OCI-LY1 (cell line): ENCODE data around the gene MKNK1.

Experiments used
- EZH2 ChIP-seq: fragments of 200-600 bp; sonication (generic), shearing (Covaris generic); IDR thresholded peaks from 2 replicates; pipeline ENCODE4 v1.8.0; 2017; ENCODE audit warnings: borderline replicate concordance, mixed run types, mild to moderate bottlenecking, antibody characterized with exemption, low read length, moderate library complexity, mixed read lengths
- TF ChIP-seq, protein P1 (sequence below): fragments of 200-600 bp; sonication (generic), shearing (Covaris generic); IDR thresholded peaks from 2 replicates; pipeline ENCODE4 v1.5.1; 2017; ENCODE audit warnings: mild to moderate bottlenecking, antibody characterized with exemption, low read length, moderate library complexity, mixed read lengths

- TF ChIP-seq, protein P1, sequence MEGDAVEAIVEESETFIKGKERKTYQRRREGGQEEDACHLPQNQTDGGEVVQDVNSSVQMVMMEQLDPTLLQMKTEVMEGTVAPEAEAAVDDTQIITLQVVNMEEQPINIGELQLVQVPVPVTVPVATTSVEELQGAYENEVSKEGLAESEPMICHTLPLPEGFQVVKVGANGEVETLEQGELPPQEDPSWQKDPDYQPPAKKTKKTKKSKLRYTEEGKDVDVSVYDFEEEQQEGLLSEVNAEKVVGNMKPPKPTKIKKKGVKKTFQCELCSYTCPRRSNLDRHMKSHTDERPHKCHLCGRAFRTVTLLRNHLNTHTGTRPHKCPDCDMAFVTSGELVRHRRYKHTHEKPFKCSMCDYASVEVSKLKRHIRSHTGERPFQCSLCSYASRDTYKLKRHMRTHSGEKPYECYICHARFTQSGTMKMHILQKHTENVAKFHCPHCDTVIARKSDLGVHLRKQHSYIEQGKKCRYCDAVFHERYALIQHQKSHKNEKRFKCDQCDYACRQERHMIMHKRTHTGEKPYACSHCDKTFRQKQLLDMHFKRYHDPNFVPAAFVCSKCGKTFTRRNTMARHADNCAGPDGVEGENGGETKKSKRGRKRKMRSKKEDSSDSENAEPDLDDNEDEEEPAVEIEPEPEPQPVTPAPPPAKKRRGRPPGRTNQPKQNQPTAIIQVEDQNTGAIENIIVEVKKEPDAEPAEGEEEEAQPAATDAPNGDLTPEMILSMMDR: no peak
- no peak for TF ChIP-seq EZH2
Observed at GRCh38 chr1:46577671-46578070, 26.4 kb downstream of the MKNK1 start.
